Thyroid gland (tissue), 4 donors: Measurements from ENCODE around the gene SIK3.

ENCODE experiments used
- POLR2A ChIP-seq, 2 donors: fragments of 450-650 bp; IDR thresholded peaks; one replicate each; pipeline ENCODE4 v1.6.1; 2017; ENCODE audit warnings: antibody characterized with exemption in 2 of 2, mild to moderate bottlenecking in 2 of 2, moderate library complexity in 1 of 2
- TF ChIP-seq, protein P1 (sequence below), 6 experiments: fragments of 200-600 bp in 3 of 6; fragments of 450-650 bp in 3 of 6; sonication (generic) in 3 of 6; IDR thresholded peaks; one replicate each; pipeline ENCODE4 v1.5.1; 2016 to 2019; ENCODE audit warnings: antibody characterized with exemption in 6 of 6, mild to moderate bottlenecking in 2 of 6, inconsistent platforms in 1 of 6, moderate library complexity in 1 of 6

DNA sequence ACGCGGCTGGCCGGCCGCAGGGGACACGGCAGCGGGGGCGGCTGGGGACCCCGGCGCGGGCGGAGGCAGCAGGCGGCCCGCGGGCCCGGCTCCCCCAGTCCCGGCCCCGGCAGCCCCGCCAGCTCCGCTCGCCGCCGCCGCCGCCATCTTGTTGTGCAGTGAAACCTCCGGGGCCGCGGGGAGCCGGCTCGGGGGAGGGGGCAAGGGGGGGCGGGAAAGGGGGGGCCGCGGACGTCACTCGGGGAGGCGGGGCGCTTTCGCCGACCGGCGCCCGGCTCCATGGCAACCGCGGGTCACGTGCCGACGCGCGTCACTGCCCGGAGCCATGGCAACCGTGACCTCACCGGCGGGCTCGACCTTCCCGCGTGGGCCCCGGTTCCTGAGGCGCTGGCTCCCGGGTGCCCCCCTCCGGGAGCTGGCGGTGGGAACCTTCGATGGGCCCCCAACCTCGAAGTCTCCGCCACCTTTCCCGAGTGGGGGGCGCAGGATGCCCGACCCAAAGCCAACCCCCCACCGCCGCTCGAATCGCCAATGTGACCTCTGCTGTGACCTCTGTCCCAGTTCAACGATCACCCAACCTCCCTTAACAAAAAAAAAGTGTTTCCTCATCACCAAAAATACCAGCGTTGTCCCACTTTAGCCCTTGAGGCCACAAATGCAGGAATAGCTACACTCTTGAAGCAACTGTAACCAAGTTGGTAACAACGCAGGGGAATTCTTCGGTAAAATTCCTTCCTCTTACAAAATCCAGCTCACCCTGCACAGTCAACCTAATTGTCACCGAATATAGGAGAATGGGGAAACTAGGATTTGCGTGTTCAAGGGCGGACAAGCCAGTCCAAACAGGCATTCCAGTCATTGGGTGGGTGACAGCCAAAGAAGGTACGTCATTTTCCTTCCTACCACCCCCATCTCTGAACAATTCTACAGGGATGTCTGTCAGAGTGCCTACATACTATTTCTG is at the start of gene SIK3:
- TF ChIP-seq, protein P1, sequence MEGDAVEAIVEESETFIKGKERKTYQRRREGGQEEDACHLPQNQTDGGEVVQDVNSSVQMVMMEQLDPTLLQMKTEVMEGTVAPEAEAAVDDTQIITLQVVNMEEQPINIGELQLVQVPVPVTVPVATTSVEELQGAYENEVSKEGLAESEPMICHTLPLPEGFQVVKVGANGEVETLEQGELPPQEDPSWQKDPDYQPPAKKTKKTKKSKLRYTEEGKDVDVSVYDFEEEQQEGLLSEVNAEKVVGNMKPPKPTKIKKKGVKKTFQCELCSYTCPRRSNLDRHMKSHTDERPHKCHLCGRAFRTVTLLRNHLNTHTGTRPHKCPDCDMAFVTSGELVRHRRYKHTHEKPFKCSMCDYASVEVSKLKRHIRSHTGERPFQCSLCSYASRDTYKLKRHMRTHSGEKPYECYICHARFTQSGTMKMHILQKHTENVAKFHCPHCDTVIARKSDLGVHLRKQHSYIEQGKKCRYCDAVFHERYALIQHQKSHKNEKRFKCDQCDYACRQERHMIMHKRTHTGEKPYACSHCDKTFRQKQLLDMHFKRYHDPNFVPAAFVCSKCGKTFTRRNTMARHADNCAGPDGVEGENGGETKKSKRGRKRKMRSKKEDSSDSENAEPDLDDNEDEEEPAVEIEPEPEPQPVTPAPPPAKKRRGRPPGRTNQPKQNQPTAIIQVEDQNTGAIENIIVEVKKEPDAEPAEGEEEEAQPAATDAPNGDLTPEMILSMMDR (IDR thresholded peaks at IDR 0.05) = peak in 4 of 6 experiments; percentile 27 to 69 (median 44)
- TF ChIP-seq POLR2A (IDR thresholded peaks at IDR 0.05) = peak; percentile 52 to 82
